ENCODE results near the gene RAC3. TPM values are rescaled to one million over a fixed set of nuclear protein-coding genes. Genes with fewer than 3 reads are reported as not detected.
A peak's percentile ranks its signal among the peaks of the same experiment; 100 is the strongest.

RAC3 gene
- total and polyA plus RNA-seq, 2 experiments from 2014 or later = 9.9 to 73.7 TPM

DNA sequence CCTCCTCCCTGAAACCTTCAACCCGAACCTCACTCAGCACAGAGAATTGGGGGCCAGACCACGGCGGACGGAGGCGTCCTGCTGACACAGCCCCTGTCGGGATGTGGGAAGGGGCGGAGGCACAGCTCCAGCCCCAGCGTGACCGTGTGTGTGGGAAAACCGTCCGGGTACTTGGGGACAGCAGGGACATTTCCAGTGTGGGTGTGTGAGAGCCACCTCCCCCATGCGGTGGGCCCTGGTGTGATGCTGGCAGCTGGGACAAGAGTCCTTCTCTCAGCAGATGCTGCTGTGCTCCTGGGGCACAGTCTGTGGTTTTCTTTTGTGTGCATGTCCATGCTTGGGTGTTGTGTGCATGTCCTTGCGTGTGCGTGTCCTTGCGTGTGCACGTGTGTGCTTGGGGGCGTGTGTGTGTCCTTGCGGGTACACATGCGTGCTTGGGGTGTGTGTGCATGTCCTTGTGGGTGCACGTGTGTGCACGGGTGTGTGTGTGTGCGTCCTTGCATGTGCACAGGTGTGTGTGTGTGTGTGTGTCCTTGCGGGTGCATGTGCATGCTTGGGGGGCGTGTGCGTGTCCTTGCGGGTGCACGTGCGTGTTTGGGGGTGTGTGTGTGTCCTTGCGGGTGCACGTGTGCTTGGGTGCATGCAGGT lies 25.7 kb upstream of the RAC3 start:
- TF ChIP-seq, protein P1, sequence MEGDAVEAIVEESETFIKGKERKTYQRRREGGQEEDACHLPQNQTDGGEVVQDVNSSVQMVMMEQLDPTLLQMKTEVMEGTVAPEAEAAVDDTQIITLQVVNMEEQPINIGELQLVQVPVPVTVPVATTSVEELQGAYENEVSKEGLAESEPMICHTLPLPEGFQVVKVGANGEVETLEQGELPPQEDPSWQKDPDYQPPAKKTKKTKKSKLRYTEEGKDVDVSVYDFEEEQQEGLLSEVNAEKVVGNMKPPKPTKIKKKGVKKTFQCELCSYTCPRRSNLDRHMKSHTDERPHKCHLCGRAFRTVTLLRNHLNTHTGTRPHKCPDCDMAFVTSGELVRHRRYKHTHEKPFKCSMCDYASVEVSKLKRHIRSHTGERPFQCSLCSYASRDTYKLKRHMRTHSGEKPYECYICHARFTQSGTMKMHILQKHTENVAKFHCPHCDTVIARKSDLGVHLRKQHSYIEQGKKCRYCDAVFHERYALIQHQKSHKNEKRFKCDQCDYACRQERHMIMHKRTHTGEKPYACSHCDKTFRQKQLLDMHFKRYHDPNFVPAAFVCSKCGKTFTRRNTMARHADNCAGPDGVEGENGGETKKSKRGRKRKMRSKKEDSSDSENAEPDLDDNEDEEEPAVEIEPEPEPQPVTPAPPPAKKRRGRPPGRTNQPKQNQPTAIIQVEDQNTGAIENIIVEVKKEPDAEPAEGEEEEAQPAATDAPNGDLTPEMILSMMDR (IDR thresholded peaks at IDR 0.05; ENCODE audit: low read depth, low read length) = no peak
- H3K27ac ChIP-seq = no peak overlapping the region
- no peaks in the 10 kb centered on the region for H3K9me3 ChIP-seq (ENCODE audit: low read depth)
- H3K36me3 ChIP-seq = no peaks in the 10 kb centered on the region
- H3K27me3 ChIP-seq = no peaks in the 10 kb centered on the region
- no peak for DNase-seq (ENCODE audit: low read depth in 1 of 2, low spot score in 1 of 2)
- no peak overlapping the region for H3K4me3 ChIP-seq
- H3K4me1 ChIP-seq (ENCODE audit: low read depth) = no peaks in the 10 kb centered on the region

DNA sequence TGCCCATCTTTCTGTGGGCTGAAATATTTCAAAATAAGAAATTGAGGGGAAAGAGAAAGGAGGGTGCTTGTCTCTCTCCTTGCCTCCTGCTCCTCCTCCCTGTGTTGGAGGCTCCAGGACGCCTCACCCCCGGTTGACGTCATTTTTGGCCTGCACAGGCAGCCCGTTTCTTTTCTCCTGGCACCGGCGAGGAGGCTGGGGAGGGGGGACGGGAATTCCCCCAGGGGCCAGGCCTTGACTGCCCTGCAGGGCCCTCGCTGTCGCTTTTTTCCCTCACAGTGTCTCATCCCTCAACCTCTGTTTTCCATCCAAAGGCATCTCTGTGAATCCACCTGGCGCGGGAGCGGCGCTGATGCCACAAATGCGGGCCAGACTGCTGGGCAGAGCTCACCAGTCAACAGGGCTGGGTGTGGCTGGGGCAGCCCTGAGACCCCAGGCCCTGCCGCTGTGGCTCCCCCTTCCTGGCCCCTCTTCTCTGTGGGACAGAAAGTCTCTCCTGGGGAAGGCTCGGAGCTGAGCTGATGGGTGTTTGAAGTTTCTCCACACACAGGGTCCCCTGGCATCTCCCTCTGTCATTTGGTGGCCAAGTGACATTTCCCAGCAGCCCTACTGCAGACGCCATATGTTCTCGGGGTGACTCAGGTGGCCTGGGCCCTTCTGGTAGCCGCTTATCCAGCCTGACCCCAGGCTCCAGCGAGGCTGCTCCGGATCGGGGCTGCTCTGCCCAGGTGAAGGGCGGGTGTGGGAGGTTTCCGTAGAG lies 24.8 kb upstream of the RAC3 start:
- Histone ChIP-seq H3K4me3 (no peak overlapping the region), H3K27me3 (no peaks in the 10 kb centered on the region), H3K9me3 (ENCODE audit: low read depth) (no peaks in the 10 kb centered on the region), H3K36me3 (no peaks in the 10 kb centered on the region), H3K27ac (no peak overlapping the region), H3K4me1 (ENCODE audit: low read depth) (no peaks in the 10 kb centered on the region)
- TF ChIP-seq, protein P1 (IDR thresholded peaks at IDR 0.05; ENCODE audit: low read depth, low read length) = no peak
- peak in 1 of 2 donors; percentile 74 for DNase-seq (ENCODE audit: low read depth in 1 of 2, low spot score in 1 of 2)

DNA sequence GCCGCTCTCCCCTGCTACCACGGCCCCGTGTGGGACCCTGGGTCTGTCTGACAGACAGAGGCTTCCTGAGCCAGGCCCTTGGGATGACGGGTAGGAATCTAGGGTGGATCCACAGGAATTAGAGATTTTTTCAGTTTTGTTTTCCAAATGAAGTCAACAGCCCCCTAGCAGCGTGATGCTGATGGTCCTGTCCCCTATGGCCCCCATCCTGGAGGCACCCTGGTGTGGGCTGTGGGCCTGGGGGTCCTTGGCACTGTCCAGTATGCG lies 24.3 kb upstream of the RAC3 start:
- no peak for DNase-seq (ENCODE audit: low read depth in 1 of 2, low spot score in 1 of 2)
- H3K4me3 ChIP-seq = no peak overlapping the region
- H3K27ac ChIP-seq = no peak overlapping the region
- no peaks in the 10 kb centered on the region for H3K27me3 ChIP-seq
- TF ChIP-seq, protein P1 (IDR thresholded peaks at IDR 0.05; ENCODE audit: low read depth, low read length) = no peak
- H3K4me1 ChIP-seq (ENCODE audit: low read depth) = peaks cover under 1% of the 10 kb centered on the region
- no peaks in the 10 kb centered on the region for H3K9me3 ChIP-seq (ENCODE audit: low read depth)
- no peaks in the 10 kb centered on the region for H3K36me3 ChIP-seq

DNA sequence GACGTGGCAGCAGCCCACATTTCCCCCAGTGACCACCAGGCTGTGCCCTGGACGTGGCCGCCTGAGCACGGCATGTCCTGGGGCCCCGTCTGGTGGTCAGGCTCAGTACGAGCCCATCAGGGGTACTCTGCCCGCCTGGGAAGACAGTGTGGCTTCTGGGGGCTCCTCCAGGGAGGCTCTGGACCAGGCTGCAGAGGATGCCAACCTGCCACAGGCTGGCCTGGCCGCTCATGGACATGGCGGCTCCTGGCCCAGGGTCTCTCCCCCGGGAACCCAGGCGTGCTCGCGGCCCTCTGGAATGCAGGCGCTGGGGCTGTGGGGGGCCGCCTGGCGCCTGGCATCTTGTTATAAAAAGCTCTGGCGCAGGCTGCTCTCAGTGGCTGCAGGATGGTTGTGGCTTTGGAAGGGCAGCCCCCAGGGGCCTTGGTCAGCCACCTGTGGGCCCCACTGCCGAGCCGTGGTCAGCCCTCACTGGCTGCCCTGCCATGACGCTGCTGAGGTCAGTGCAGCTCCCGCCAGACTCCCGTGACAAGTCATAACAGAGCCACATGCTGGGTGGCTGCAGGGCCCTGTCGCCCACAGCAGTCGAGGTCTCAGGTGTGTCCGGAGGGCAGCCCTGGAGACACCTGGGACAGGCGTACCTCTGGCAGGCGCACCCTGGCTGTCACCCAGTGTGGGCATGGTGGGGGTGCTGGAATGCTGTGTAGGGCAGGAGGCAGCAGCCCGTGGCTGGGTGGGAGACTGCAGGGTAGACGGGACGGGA lies 23.8 kb upstream of the RAC3 start:
- Histone ChIP-seq H3K4me1 (ENCODE audit: low read depth) (peaks cover 6% of the 10 kb centered on the region), H3K9me3 (ENCODE audit: low read depth) (no peaks in the 10 kb centered on the region), H3K27me3 (no peaks in the 10 kb centered on the region), H3K4me3 (no peak overlapping the region), H3K27ac (no peak overlapping the region), H3K36me3 (no peaks in the 10 kb centered on the region)
- TF ChIP-seq, protein P1 (IDR thresholded peaks at IDR 0.05; ENCODE audit: low read depth, low read length) = no peak
- no peak for DNase-seq (ENCODE audit: low read depth in 1 of 2, low spot score in 1 of 2)

DNA sequence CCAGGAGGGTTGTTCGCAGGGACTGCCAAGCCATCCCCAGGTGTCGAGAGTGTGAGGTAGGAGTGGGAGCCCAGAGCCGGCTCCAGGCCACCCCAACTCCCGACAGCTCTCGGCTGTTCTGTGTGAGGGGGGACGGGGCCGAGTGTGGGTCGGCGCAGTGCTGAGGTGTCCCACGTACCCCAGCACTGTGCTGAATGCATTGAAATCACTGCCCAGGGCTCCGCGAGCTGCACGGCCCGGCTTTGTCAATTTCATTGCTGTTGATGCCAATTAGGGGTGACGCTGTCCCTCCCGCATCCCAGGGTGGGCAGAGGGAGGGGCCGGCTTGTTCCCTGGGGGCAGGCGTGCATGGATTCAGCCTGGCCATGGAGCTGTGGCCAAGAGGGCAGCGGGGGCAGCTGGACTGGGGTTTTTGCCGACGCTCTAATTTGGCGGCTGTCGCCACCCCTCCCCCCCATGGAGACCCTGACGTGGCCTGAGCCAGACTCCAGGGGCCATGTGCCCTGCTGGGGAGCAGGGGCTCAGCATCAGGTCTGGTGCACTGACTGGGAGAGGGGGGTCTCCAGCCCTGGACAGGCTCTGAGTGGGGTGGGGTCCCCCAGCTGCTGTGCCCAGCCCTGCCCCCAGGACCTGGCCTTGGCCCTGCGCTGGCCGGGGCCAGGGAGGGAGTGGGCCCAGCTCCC lies 23.1 kb upstream of the RAC3 start:
- TF ChIP-seq, protein P1 (IDR thresholded peaks at IDR 0.05; ENCODE audit: low read depth, low read length) = no peak
- no peak for DNase-seq (ENCODE audit: low read depth in 1 of 2, low spot score in 1 of 2)
- Histone ChIP-seq H3K36me3 (no peaks in the 10 kb centered on the region), H3K4me1 (ENCODE audit: low read depth) (peaks cover 13% of the 10 kb centered on the region), H3K4me3 (no peak overlapping the region), H3K9me3 (ENCODE audit: low read depth) (no peaks in the 10 kb centered on the region), H3K27me3 (no peaks in the 10 kb centered on the region), H3K27ac (no peak overlapping the region)
